HEK293 (cell line): ENCODE data around the gene TMEM63A.
A peak's percentile ranks its signal among the peaks of the same experiment; 100 is the strongest.

Source experiments
- CTCF ChIA-PET: fragments of 350-600 bp; formaldehyde crosslinking; extraction: SDS; loops from one replicate; lab custom pipeline; 2021; ENCODE audit warnings: antibody characterized with exemption; lab: Yijun Ruan, JAX
- POLR2A ChIA-PET: fragments of 300-600 bp; formaldehyde crosslinking; extraction: SDS; loops from one replicate; lab custom pipeline; 2020; ENCODE audit warnings: antibody characterized with exemption, inconsistent platforms; lab: Yijun Ruan, JAX
- H3K27ac ChIP-seq: fragments of 200-500 bp; sonication (Bioruptor generic); 2 replicates; pipeline ENCODE4 v1.5.1; 2014; ENCODE audit warnings: low read depth, low read length, control low read depth, inconsistent platforms; ENCODE audit errors: extremely low read depth
- H3K36me3 ChIP-seq, 2 experiments: fragments of 200-500 bp in 1 of 2; sonication (Bioruptor generic) in 1 of 2; 1 replicate in 1 of 2; 2 replicates in 1 of 2; pipeline ENCODE4 v1.5.1; 2014 to 2017; ENCODE audit warnings: inconsistent platforms in 2 of 2, low read length in 2 of 2; ENCODE audit not compliant: control insufficient read depth in 2 of 2, insufficient read depth in 1 of 2
- H3K4me1 ChIP-seq: fragments of 200-500 bp; sonication (Bioruptor generic); 2 replicates; pipeline ENCODE4 v1.5.1; 2014; ENCODE audit warnings: mild to moderate bottlenecking, low read length, inconsistent platforms; ENCODE audit not compliant: control insufficient read depth, insufficient read depth
- H3K4me3 ChIP-seq: 2 replicates; pipeline ENCODE4 v1.5.1; 2011; ENCODE audit warnings: low read depth, mild to moderate bottlenecking, control low read depth, low read length, moderate library complexity
- H3K9me3 ChIP-seq: fragments of 200-500 bp; sonication (Bioruptor generic); 2 replicates; pipeline ENCODE4 v1.5.1; 2014; ENCODE audit warnings: low read depth, low read length, inconsistent platforms; ENCODE audit not compliant: control insufficient read depth, insufficient read depth
- PRDM6 ChIP-seq: fragments of 450-650 bp; formaldehyde crosslinking; IDR thresholded peaks from 2 replicates; pipeline ENCODE4 v1.5.1; 2017; ENCODE audit warnings: missing biosample characterization, missing genetic modification characterization
- SCRT1 ChIP-seq: fragments of 450-650 bp; formaldehyde crosslinking; IDR thresholded peaks from 2 replicates; pipeline ENCODE4 v1.5.1; 2016; ENCODE audit warnings: missing biosample characterization, missing genetic modification characterization, borderline replicate concordance
- SCRT2 ChIP-seq: fragments of 450-650 bp; formaldehyde crosslinking; IDR thresholded peaks from 2 replicates; pipeline ENCODE4 v1.5.1; 2016; ENCODE audit warnings: missing biosample characterization, missing genetic modification characterization
- ZBTB10 ChIP-seq: fragments of 450-650 bp; formaldehyde crosslinking; IDR thresholded peaks from 2 replicates; pipeline ENCODE4 v1.5.1; 2016; ENCODE audit warnings: missing biosample characterization, missing genetic modification characterization
- ZBTB17 ChIP-seq: fragments of 450-650 bp; formaldehyde crosslinking; IDR thresholded peaks from 2 replicates; pipeline ENCODE4 v1.5.1; 2016; ENCODE audit warnings: missing biosample characterization, missing genetic modification characterization
- ZBTB48 ChIP-seq: fragments of 450-650 bp; formaldehyde crosslinking; IDR thresholded peaks from 2 replicates; pipeline ENCODE4 v1.5.1; 2016; ENCODE audit warnings: missing biosample characterization, missing genetic modification characterization
- ZFP3 ChIP-seq: fragments of 450-650 bp; formaldehyde crosslinking; IDR thresholded peaks from 2 replicates; pipeline ENCODE4 v1.5.1; 2016; ENCODE audit warnings: low read depth, missing biosample characterization, missing genetic modification characterization
- ZNF596 ChIP-seq: fragments of 450-650 bp; IDR thresholded peaks from 2 replicates; pipeline ENCODE4 v1.5.0; 2018; ENCODE audit warnings: missing biosample characterization, mild to moderate bottlenecking, missing genetic modification characterization, moderate library complexity
- ZNF600 ChIP-seq: fragments of 450-650 bp; formaldehyde crosslinking; IDR thresholded peaks from 2 replicates; pipeline ENCODE4 v1.5.1; 2016; ENCODE audit warnings: missing biosample characterization, missing genetic modification characterization
- ZNF629 ChIP-seq: fragments of 450-650 bp; formaldehyde crosslinking; IDR thresholded peaks from 2 replicates; pipeline ENCODE4 v1.5.1; 2017; ENCODE audit warnings: missing biosample characterization, missing genetic modification characterization
- ZNF639 ChIP-seq: fragments of 450-650 bp; formaldehyde crosslinking; IDR thresholded peaks from 2 replicates; pipeline ENCODE4 v1.5.1; 2016; ENCODE audit warnings: missing biosample characterization, missing genetic modification characterization
- TF ChIP-seq, protein P1 (sequence below): fragments of 450-650 bp; formaldehyde crosslinking; IDR thresholded peaks from 2 replicates; pipeline ENCODE4 v1.5.1; 2016; ENCODE audit warnings: missing biosample characterization, missing genetic modification characterization, borderline replicate concordance

Gene TMEM63A

GRCh38 chr1:225820522-225821120 lies 61.6 kb downstream of the TMEM63A start:
- TF ChIP-seq, protein P1, sequence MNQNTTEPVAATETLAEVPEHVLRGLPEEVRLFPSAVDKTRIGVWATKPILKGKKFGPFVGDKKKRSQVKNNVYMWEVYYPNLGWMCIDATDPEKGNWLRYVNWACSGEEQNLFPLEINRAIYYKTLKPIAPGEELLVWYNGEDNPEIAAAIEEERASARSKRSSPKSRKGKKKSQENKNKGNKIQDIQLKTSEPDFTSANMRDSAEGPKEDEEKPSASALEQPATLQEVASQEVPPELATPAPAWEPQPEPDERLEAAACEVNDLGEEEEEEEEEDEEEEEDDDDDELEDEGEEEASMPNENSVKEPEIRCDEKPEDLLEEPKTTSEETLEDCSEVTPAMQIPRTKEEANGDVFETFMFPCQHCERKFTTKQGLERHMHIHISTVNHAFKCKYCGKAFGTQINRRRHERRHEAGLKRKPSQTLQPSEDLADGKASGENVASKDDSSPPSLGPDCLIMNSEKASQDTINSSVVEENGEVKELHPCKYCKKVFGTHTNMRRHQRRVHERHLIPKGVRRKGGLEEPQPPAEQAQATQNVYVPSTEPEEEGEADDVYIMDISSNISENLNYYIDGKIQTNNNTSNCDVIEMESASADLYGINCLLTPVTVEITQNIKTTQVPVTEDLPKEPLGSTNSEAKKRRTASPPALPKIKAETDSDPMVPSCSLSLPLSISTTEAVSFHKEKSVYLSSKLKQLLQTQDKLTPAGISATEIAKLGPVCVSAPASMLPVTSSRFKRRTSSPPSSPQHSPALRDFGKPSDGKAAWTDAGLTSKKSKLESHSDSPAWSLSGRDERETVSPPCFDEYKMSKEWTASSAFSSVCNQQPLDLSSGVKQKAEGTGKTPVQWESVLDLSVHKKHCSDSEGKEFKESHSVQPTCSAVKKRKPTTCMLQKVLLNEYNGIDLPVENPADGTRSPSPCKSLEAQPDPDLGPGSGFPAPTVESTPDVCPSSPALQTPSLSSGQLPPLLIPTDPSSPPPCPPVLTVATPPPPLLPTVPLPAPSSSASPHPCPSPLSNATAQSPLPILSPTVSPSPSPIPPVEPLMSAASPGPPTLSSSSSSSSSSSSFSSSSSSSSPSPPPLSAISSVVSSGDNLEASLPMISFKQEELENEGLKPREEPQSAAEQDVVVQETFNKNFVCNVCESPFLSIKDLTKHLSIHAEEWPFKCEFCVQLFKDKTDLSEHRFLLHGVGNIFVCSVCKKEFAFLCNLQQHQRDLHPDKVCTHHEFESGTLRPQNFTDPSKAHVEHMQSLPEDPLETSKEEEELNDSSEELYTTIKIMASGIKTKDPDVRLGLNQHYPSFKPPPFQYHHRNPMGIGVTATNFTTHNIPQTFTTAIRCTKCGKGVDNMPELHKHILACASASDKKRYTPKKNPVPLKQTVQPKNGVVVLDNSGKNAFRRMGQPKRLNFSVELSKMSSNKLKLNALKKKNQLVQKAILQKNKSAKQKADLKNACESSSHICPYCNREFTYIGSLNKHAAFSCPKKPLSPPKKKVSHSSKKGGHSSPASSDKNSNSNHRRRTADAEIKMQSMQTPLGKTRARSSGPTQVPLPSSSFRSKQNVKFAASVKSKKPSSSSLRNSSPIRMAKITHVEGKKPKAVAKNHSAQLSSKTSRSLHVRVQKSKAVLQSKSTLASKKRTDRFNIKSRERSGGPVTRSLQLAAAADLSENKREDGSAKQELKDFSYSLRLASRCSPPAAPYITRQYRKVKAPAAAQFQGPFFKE (tag by site-specific recombination) = no peak
- TF ChIP-seq SCRT2 (tag by site-specific recombination) (no peak), ZBTB48 (no peak), ZBTB17 (tag by site-specific recombination) (peak; percentile 86), ZNF629 (tag by site-specific recombination) (no peak), ZFP3 (tag by site-specific recombination) (peak; percentile 99), ZBTB10 (no peak), ZNF596 (no peak), PRDM6 (tag by site-specific recombination) (peak; percentile 48; the same call in 1 of the 2 replicates)
- TF ChIP-seq, all 188 proteins: peak for 3

GRCh38 chr1:225819346-225820192 lies 62.6 kb downstream of the TMEM63A start:
- ChIA-PET POLR2A (interaction anchor here (1.0 kb wide), 1 partner anchor 9 kb away, joined by 3 read pairs; the partner anchor contains the start of gene EPHX1), CTCF (interaction anchor here (0.7 to 1.8 kb wide), 3 partner anchors 8 to 15 kb away, joined by 3 to 8 read pairs (median 3); no protein-coding TSS in a partner anchor)
- H3K27ac ChIP-seq = no peak overlapping the region
- peaks cover 0 to 4% of the 10 kb centered on the region in 2 experiments; a peak in 2 of 3 replicates for H3K36me3 ChIP-seq
- TF ChIP-seq ZNF600 (tag by site-specific recombination) (0 out of 2 replicates have a peak, but pooled peaks have one; percentile 29), SCRT1 (tag by site-specific recombination) (no peak), ZNF639 (no peak)
- H3K9me3 ChIP-seq = no peaks in the 10 kb centered on the region
- no peak overlapping the region for H3K4me3 ChIP-seq
- no peaks in the 10 kb centered on the region for H3K4me1 ChIP-seq

More at GRCh38 chr1:225820522-225821120, 61.6 kb downstream of the TMEM63A start:
- POLR2A ChIA-PET = interaction anchor here (0.7 to 1.0 kb wide), 4 partner anchors 10 to 367 kb away, joined by 3 to 7 read pairs (median 3); partner anchors contain the start of gene EPHX1
- Histone ChIP-seq H3K4me3 (no peak overlapping the region), H3K36me3 (peaks cover 0 to 4% of the 10 kb centered on the region in 2 experiments; a peak in 2 of 3 replicates), H3K27ac (no peak overlapping the region), H3K9me3 (no peaks in the 10 kb centered on the region), H3K4me1 (no peaks in the 10 kb centered on the region)
- CTCF ChIA-PET = interaction anchor here (0.7 to 1.8 kb wide), 2 partner anchors 9 to 14 kb away, joined by 3 to 8 read pairs; no protein-coding TSS in a partner anchor
